GM19239 (cell line): ENCODE results near the gene RMDN3.

Source experiments
- DNase-seq: peaks from one replicate; pipeline ENCODE4 v3.0.0; 2011; ENCODE audit warnings: low spot score; ENCODE audit not compliant: insufficient read length
- FAIRE-seq: peaks from 2 replicates; lab custom pipeline; 2011; peaks lifted over from hg19 to GRCh38; lab: Jason Lieb, UNC

RMDN3 gene

GRCh38 chr15:40697916-40698315 is 57.1 kb downstream of the RMDN3 start:
- DNase-seq (no peak), FAIRE-seq (no peak)

- DNase-seq (no peak), FAIRE-seq (no peak)
These were observed 58.8 kb downstream of the RMDN3 start for GRCh38 chr15:40696228-40696627.

- FAIRE-seq: no peak
These were observed 59.6 kb downstream of the RMDN3 start for GRCh38 chr15:40695469-40695890.

GRCh38 chr15:40694688-40695468 is 60.2 kb downstream of the RMDN3 start, which contains the start of gene RAD51:
RAD51 (plus strand) TSS chr15:40695174; CDS start chr15:40698759, 3,585 bp downstream.
- FAIRE-seq: peak; percentile 79
- peak; percentile 90 for DNase-seq

More at GRCh38 chr15:40695469-40695890, 59.6 kb downstream of the RMDN3 start:
- DNase-seq: peak; percentile 18

GRCh38 chr15:40693904-40694687 is 61.0 kb downstream of the RMDN3 start:
- peak; percentile 67 for DNase-seq
- FAIRE-seq: no peak

GRCh38 chr15:40691737-40692136 is 63.3 kb downstream of the RMDN3 start:
- no peak for DNase-seq

GRCh38 chr15:40688932-40689799 is 65.9 kb downstream of the RMDN3 start:
- DNase-seq (no peak), FAIRE-seq (no peak)

More at GRCh38 chr15:40691737-40692136, 63.3 kb downstream of the RMDN3 start:
- no peak for FAIRE-seq
